ENCODE data around the gene ZNF784. TPM values are rescaled to one million over a fixed set of nuclear protein-coding genes. Genes with fewer than 3 reads are reported as not detected.

Gene ZNF784
- total and polyA plus RNA-seq, 7 donors, result 2.8 to 9.1 (median 7.2) TPM

DNA sequence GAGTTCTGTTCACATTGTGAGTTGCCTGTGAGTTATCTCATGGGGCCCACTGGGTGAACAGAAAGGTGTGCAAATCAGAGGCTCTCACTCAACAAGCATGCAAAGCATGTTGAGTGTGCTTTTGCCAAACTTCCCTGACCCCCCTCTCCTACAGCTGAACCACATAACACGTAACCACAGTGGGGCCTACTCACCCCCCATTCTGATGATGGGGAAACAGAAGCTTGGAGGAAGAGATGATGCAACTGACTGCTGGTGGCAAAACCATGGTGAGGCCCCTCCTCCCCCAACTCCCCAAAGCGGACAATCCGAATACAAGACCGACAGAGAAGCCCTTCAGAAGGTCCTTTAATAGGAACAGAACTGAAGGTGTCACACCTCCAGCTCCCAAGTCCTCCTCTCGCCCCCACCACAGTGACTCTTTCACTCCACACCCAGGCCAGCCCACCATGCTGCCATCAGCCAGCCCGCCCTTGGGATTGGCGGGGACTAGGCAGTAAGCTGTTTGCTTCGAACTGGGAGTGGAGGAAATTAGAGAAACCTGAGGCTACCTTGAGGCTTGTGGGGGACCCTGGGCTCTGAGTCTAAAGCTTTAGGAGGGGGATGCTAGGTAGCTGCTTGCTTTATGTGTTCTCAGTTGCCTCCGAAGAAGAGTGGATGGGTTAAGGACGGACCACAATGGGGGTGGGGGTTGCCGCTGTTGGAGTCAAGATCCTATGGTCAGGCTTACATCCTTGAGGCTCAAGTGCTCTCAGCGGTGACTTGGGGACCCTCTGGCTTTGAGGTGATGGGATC, 3.8 kb downstream of the ZNF784 start:
- Histone ChIP-seq H3K27me3 (no peaks in the 10 kb centered on the region), H3K4me3 (no peak overlapping the region), H3K36me3 (peaks cover 11 to 41% (median 24%) of the 10 kb centered on the region in 4 donors), H3K27ac (no peak overlapping the region), H3K4me1 (peaks cover 0 to 14% (median 13%) of the 10 kb centered on the region in 4 donors), H3K9me3 (no peaks in the 10 kb centered on the region)
- TF ChIP-seq EP300 (IDR thresholded peaks at IDR 0.05) (no peak), POLR2AphosphoS5 (IDR thresholded peaks at IDR 0.05) (no peak), POLR2A (IDR thresholded peaks at IDR 0.05) (no peak)
- TF ChIP-seq, protein P1, sequence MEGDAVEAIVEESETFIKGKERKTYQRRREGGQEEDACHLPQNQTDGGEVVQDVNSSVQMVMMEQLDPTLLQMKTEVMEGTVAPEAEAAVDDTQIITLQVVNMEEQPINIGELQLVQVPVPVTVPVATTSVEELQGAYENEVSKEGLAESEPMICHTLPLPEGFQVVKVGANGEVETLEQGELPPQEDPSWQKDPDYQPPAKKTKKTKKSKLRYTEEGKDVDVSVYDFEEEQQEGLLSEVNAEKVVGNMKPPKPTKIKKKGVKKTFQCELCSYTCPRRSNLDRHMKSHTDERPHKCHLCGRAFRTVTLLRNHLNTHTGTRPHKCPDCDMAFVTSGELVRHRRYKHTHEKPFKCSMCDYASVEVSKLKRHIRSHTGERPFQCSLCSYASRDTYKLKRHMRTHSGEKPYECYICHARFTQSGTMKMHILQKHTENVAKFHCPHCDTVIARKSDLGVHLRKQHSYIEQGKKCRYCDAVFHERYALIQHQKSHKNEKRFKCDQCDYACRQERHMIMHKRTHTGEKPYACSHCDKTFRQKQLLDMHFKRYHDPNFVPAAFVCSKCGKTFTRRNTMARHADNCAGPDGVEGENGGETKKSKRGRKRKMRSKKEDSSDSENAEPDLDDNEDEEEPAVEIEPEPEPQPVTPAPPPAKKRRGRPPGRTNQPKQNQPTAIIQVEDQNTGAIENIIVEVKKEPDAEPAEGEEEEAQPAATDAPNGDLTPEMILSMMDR (IDR thresholded peaks at IDR 0.05), result no peak
- WGBS, 2 donors, result 83 to 93% methylated on average over 12 of the region's 12 CpGs
- intact Hi-C loops (cut with DNase I), result no loop called here
- no peak for DNase-seq

DNA sequence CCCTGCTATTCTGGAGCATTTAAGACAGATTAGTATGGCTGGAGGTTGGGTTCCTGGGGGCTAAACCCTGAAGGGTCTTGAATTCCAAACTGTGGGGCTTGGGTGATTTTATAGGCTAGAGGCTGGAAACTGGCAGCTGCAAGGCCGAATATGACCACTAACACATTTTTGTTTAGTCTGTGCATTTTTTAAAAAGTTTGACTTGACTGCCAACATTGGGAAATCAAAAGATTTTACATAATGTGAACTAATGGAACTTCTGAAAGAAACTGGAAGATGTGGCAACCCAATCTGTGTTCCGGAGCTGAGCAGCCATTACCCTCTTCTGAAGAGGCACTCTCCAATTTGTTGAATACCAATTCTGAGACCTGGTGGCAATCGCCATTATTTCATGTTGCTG, 5.1 kb downstream of the ZNF784 start:
- TF ChIP-seq POLR2AphosphoS5 (IDR thresholded peaks at IDR 0.05), result no peak
- TF ChIP-seq, protein P1 (IDR thresholded peaks at IDR 0.05), result no peak
- TF ChIP-seq POLR2A (IDR thresholded peaks at IDR 0.05), result no peak
- no peak for TF ChIP-seq EP300 (IDR thresholded peaks at IDR 0.05)
- no peak for DNase-seq
- Histone ChIP-seq H3K4me3 (no peak overlapping the region), H3K27ac (peak overlapping the region in 1 of 4 donors; percentile 51), H3K4me1 (peaks cover 0 to 8% (median 7%) of the 10 kb centered on the region in 4 donors), H3K9me3 (no peaks in the 10 kb centered on the region), H3K36me3 (peaks cover 17 to 53% (median 35%) of the 10 kb centered on the region in 4 donors), H3K27me3 (no peaks in the 10 kb centered on the region)
- 78 to 84% methylated on average over 3 of the region's 3 CpGs for WGBS, 2 donors
- intact Hi-C loops (cut with DNase I), result no loop called here

DNA sequence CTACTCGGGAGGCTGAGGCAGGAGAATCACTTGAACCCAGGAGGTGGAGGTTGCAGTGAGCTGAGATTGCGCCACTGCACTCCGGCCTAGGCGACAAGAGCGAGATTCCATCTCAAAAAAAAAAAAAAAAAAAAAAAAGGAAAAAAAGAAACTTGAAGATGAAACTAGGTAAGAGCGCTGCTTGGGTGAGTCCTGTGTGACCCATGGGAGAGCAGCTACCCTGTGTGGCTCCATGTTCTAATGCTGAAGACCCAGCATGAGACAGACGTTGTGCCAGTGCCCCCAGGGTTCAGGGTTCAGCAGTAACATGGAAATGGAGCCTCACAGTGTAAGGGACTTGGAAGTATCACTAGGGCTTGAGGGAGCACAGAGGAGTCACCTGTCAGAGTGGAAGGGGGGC, 5.9 kb downstream of the ZNF784 start:
- H3K27ac ChIP-seq, result peak overlapping the region in 1 of 4 donors; percentile 51
- no peaks in the 10 kb centered on the region for H3K9me3 ChIP-seq
- H3K27me3 ChIP-seq, result no peaks in the 10 kb centered on the region
- 83 to 91% methylated on average over 7 of the region's 7 CpGs for whole genome bisulfite sequencing, 2 donors
- H3K4me1 ChIP-seq, result peaks cover 0 to 2% (median 2%) of the 10 kb centered on the region in 4 donors
- peaks cover 17 to 61% (median 37%) of the 10 kb centered on the region in 4 donors for H3K36me3 ChIP-seq
- no peak overlapping the region for H3K4me3 ChIP-seq
- intact Hi-C loops (cut with DNase I), result no loop called here
- no peak for DNase-seq
- TF ChIP-seq POLR2A (IDR thresholded peaks at IDR 0.05) (no peak), POLR2AphosphoS5 (IDR thresholded peaks at IDR 0.05) (no peak), EP300 (IDR thresholded peaks at IDR 0.05) (no peak)
- TF ChIP-seq, protein P1 (IDR thresholded peaks at IDR 0.05), result no peak

DNA sequence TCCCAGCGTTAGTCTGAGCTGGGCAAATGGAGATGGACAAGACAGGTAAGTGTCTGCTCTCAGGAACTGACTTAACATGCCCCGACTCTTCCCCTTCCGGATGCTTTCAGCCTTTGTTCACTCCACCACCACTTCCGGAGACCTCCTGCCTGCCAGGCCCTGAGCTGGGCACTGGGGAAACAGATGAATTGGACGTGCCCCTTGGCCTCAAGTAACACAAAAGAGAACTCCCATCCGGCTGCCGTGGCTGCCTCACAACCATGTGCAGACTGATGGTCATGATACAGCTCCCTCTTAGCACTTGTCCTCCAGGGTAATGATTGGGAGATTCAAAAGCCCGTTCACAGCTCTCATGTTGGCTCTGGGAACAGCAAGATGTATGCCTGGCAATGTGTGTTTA, 6.9 kb downstream of the ZNF784 start:
- no peak overlapping the region for H3K4me3 ChIP-seq
- H3K36me3 ChIP-seq, result peaks cover 17 to 61% (median 37%) of the 10 kb centered on the region in 4 donors
- H3K27ac ChIP-seq, result no peak overlapping the region
- intact Hi-C loops (cut with DNase I), result no loop called here
- DNase-seq, result no peak
- no peaks in the 10 kb centered on the region for H3K4me1 ChIP-seq
- no peaks in the 10 kb centered on the region for H3K9me3 ChIP-seq
- WGBS, 2 donors, result 91 to 93% methylated on average over 8 of the region's 8 CpGs
- TF ChIP-seq POLR2A (IDR thresholded peaks at IDR 0.05) (no peak), POLR2AphosphoS5 (IDR thresholded peaks at IDR 0.05) (no peak), EP300 (IDR thresholded peaks at IDR 0.05) (no peak)
- TF ChIP-seq, protein P1 (IDR thresholded peaks at IDR 0.05), result no peak
- H3K27me3 ChIP-seq, result no peaks in the 10 kb centered on the region
